ENCODE results near the gene CCNQ.

The CCNQ gene

DNA sequence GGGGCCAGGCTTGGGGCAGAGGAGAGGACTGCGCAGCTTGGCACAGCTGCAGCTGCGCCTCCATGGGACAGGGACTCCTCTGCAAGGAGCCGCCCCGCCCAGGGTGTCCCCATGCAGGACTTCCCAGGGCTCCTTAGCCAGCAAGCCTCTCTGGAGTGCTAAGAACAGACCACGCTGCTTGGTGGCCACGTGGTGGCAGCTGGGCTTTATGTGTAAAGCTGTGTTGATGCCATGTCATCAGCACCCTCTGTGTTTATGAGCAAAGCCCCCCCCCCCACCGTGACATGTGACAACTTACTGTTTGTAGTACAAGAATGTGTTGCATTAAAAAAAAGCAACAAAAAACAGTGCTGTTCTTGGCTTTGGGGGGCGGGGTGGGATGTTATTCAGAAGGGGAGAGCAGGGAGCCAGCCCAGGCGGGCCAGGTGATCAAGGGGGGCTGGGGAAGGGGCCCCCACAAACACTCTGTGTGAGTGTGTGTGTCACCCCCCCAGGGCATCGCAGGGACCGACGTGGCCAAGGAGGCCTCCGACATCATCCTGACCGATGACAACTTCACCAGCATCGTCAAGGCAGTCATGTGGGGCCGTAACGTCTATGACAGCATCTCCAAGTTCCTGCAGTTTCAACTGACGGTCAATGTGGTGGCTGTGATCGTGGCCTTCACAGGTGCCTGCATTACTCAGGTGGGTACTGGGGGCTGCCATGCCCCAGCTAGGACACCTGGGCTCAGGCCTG is 41.2 kb downstream of the CCNQ start:
- TF ChIP-seq, protein P1, sequence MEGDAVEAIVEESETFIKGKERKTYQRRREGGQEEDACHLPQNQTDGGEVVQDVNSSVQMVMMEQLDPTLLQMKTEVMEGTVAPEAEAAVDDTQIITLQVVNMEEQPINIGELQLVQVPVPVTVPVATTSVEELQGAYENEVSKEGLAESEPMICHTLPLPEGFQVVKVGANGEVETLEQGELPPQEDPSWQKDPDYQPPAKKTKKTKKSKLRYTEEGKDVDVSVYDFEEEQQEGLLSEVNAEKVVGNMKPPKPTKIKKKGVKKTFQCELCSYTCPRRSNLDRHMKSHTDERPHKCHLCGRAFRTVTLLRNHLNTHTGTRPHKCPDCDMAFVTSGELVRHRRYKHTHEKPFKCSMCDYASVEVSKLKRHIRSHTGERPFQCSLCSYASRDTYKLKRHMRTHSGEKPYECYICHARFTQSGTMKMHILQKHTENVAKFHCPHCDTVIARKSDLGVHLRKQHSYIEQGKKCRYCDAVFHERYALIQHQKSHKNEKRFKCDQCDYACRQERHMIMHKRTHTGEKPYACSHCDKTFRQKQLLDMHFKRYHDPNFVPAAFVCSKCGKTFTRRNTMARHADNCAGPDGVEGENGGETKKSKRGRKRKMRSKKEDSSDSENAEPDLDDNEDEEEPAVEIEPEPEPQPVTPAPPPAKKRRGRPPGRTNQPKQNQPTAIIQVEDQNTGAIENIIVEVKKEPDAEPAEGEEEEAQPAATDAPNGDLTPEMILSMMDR (IDR thresholded peaks at IDR 0.05; ENCODE audit: low read length, missing control alignments) = no peak
- H3K4me3 ChIP-seq (replicated peaks; ENCODE audit: low read depth, low read length) = no peak overlapping the region
- no peak for DNase-seq (ENCODE audit: low read depth)

DNA sequence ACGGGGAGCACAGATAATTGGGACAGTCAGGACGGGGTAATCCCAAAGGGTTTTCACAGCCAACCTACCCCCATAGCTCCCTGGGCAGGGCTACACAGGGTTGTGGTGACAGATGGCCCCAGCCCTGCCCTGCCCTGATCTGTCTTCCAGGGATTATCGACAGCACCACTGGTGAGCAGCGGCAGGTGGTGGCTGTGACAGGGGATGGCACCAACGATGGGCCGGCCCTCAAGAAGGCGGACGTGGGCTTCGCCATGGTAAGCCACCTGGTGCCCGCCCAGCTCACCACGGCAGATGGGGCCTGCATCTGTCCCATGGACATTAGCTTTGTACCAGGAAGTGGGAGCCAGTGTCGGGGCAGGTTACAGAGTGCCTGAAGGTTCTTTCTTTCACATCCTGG is 42.2 kb downstream of the CCNQ start:
- no peak for DNase-seq (ENCODE audit: low read depth)
- TF ChIP-seq, protein P1 (IDR thresholded peaks at IDR 0.05; ENCODE audit: low read length, missing control alignments) = no peak
- no peak overlapping the region for H3K4me3 ChIP-seq (replicated peaks; ENCODE audit: low read depth, low read length)

- no peak overlapping the region for H3K4me3 ChIP-seq (replicated peaks; ENCODE audit: low read depth, low read length)
- DNase-seq (ENCODE audit: low read depth) = peak; percentile 46
- TF ChIP-seq, protein P1 (IDR thresholded peaks at IDR 0.05; ENCODE audit: low read length, missing control alignments) = peak; percentile 64
These were observed 44.3 kb downstream of the CCNQ start for GRCh38 chrX:153554519-153555167.

GRCh38 chrX:153551135-153551534 is 47.8 kb downstream of the CCNQ start:
- peak; percentile 29 for DNase-seq (ENCODE audit: low read depth)
- TF ChIP-seq, protein P1 (IDR thresholded peaks at IDR 0.05; ENCODE audit: low read length, missing control alignments) = no peak
- no peak overlapping the region for H3K4me3 ChIP-seq (replicated peaks; ENCODE audit: low read depth, low read length)

DNA sequence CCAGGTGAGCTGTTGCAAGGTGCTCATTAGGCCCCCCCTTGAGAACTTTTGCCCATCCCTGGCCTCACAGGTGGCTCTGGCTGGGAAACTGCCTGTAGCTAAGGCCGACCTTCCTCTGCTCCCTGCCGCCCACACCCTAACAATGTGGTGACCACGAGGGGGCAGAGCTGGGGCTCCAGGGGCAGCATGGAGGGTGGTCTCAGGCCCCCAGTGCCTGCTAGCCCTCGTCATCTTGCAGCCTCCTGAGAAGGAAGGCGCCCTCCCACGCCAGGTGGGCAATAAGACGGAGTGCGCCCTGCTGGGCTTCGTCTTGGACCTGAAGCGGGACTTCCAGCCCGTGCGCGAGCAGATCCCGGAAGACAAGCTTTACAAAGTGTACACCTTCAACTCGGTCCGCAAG is 49.1 kb downstream of the CCNQ start:
- H3K4me3 ChIP-seq (replicated peaks; ENCODE audit: low read depth, low read length) = no peak overlapping the region
- TF ChIP-seq, protein P1 (IDR thresholded peaks at IDR 0.05; ENCODE audit: low read length, missing control alignments) = no peak
- no peak for DNase-seq (ENCODE audit: low read depth)

- TF ChIP-seq, protein P1 (IDR thresholded peaks at IDR 0.05; ENCODE audit: low read length, missing control alignments) = no peak
- H3K4me3 ChIP-seq (replicated peaks; ENCODE audit: low read depth, low read length) = no peak overlapping the region
- no peak for DNase-seq (ENCODE audit: low read depth)
These were observed 49.7 kb downstream of the CCNQ start for GRCh38 chrX:153549231-153549630.

Measured in fibroblast of pulmonary artery (primary cell).